Measurements from ENCODE around the gene TMEM207. TPM values are rescaled to one million over a fixed set of nuclear protein-coding genes. Genes with fewer than 3 reads are reported as not detected.

TMEM207 gene
- not detected in 2 replicates for total RNA-seq

GRCh38 chr3:190449801-190450200, at the start of gene TMEM207:
TMEM207 (minus strand) TSS chr3:190449901; CDS start chr3:190449809, 92 bp downstream.

GRCh38 chr3:190387578-190388213, 62.0 kb downstream of the TMEM207 start, which contains the start of gene CLDN16:
CLDN16 (plus strand) TSS chr3:190388163; CDS start chr3:190388330, 167 bp downstream.

Other genes starting within 250 kb of the TMEM207 start
- 0.25 and 0.55 TPM in 2 replicates for gene CLDN1, start 127.5 kb downstream of the TMEM207 start, total RNA-seq
- gene CLDN16, start 61.7 kb downstream of the TMEM207 start, total RNA-seq = 0.12 TPM in 1 of 2 replicates, not detected in the other
- 5.9 and 9.7 TPM in 2 replicates for gene IL1RAP, start 64.2 kb upstream of the TMEM207 start, total RNA-seq